HUES48 (cell line): Measurements from ENCODE around the gene LGALS3BP.
"Not testable (repeated sequence)": the region's sequence is repeated elsewhere in the genome, so short reads cannot be mapped to it uniquely, and the experiment has no call there.

Experiments
- H3K27ac ChIP-seq: one replicate; pipeline ENCODE4 v1.7.0; 2013; ENCODE audit warnings: low read depth, low read length, inconsistent platforms
- H3K27me3 ChIP-seq: 2 replicates; pipeline ENCODE4 v1.6.1; 2013; ENCODE audit warnings: mild to moderate bottlenecking, low read length; ENCODE audit not compliant: control insufficient read depth, insufficient read depth
- H3K36me3 ChIP-seq: 2 replicates; pipeline ENCODE4 v1.6.1; 2013; ENCODE audit warnings: low read length; ENCODE audit not compliant: control insufficient read depth, insufficient read depth
- H3K4me1 ChIP-seq: 2 replicates; pipeline ENCODE4 v1.6.1; 2013; ENCODE audit warnings: mild to moderate bottlenecking, low read length; ENCODE audit not compliant: control insufficient read depth, insufficient read depth
- H3K4me3 ChIP-seq: 2 replicates; pipeline ENCODE4 v1.5.1; 2013; ENCODE audit warnings: mild to moderate bottlenecking, low read depth, low read length
- H3K9ac ChIP-seq: 2 replicates; pipeline ENCODE4 v1.6.1; 2013; ENCODE audit warnings: mild to moderate bottlenecking, low read depth, low read length, moderate library complexity
- H3K9me3 ChIP-seq: 2 replicates; pipeline ENCODE4 v1.6.1; 2013; ENCODE audit warnings: low read length; ENCODE audit not compliant: control insufficient read depth, insufficient read depth

Gene LGALS3BP

GRCh38 chr17:79022507-79022991 lies 42.8 kb upstream of the LGALS3BP start:
- Histone ChIP-seq H3K4me3 (no peak overlapping the region), H3K27ac (no peak overlapping the region), H3K9ac (no peak overlapping the region), H3K36me3 (no peaks in the 10 kb centered on the region), H3K9me3 (no peaks in the 10 kb centered on the region), H3K4me1 (peaks cover 15% of the 10 kb centered on the region), H3K27me3 (peaks cover 78% of the 10 kb centered on the region)

GRCh38 chr17:79021929-79022328 lies 42.2 kb upstream of the LGALS3BP start:
- not testable (repeated sequence) for H3K9ac ChIP-seq, H3K36me3 ChIP-seq, H3K27ac ChIP-seq, H3K4me3 ChIP-seq, H3K9me3 ChIP-seq, H3K4me1 ChIP-seq
- H3K27me3 ChIP-seq, result peaks cover 72% of the 10 kb centered on the region

- H3K27ac ChIP-seq, result no peak overlapping the region
- H3K4me1 ChIP-seq, result peaks cover 10% of the 10 kb centered on the region
- H3K36me3 ChIP-seq, result no peaks in the 10 kb centered on the region
- H3K9me3 ChIP-seq, result peaks cover 6% of the 10 kb centered on the region
- H3K9ac ChIP-seq, result no peak overlapping the region
- no peak overlapping the region for H3K4me3 ChIP-seq
- peaks cover 61% of the 10 kb centered on the region for H3K27me3 ChIP-seq
These were observed 41.0 kb upstream of the LGALS3BP start for GRCh38 chr17:79020631-79021301.

GRCh38 chr17:79019632-79020584 lies 40.2 kb upstream of the LGALS3BP start:
- Histone ChIP-seq H3K27ac (no peak overlapping the region), H3K4me1 (peaks cover 10% of the 10 kb centered on the region), H3K4me3 (no peak overlapping the region), H3K9me3 (peaks cover 10% of the 10 kb centered on the region), H3K36me3 (no peaks in the 10 kb centered on the region), H3K27me3 (peaks cover 53% of the 10 kb centered on the region), H3K9ac (no peak overlapping the region)

- Histone ChIP-seq H3K9ac (no peak overlapping the region), H3K9me3 (peaks cover 16% of the 10 kb centered on the region), H3K4me1 (peaks cover 6% of the 10 kb centered on the region), H3K27ac (no peak overlapping the region), H3K4me3 (no peak overlapping the region), H3K36me3 (no peaks in the 10 kb centered on the region), H3K27me3 (peaks cover 46% of the 10 kb centered on the region)
These were observed 39.5 kb upstream of the LGALS3BP start for GRCh38 chr17:79019261-79019631.

GRCh38 chr17:79018370-79018695 lies 38.6 kb upstream of the LGALS3BP start:
- H3K4me3 ChIP-seq, result no peak overlapping the region
- H3K27ac ChIP-seq, result no peak overlapping the region
- H3K4me1 ChIP-seq, result peaks cover 1% of the 10 kb centered on the region
- H3K9me3 ChIP-seq, result peaks cover 24% of the 10 kb centered on the region
- H3K36me3 ChIP-seq, result no peaks in the 10 kb centered on the region
- peaks cover 37% of the 10 kb centered on the region for H3K27me3 ChIP-seq
- H3K9ac ChIP-seq, result no peak overlapping the region

- no peak overlapping the region for H3K4me3 ChIP-seq
- no peaks in the 10 kb centered on the region for H3K36me3 ChIP-seq
- H3K27me3 ChIP-seq, result peaks cover 31% of the 10 kb centered on the region
- no peaks in the 10 kb centered on the region for H3K4me1 ChIP-seq
- H3K9ac ChIP-seq, result no peak overlapping the region
- H3K27ac ChIP-seq, result peak overlapping the region; percentile 9
- H3K9me3 ChIP-seq, result peaks cover 30% of the 10 kb centered on the region
These were observed 38.0 kb upstream of the LGALS3BP start for GRCh38 chr17:79017546-79018369.

GRCh38 chr17:79014158-79014758 lies 34.5 kb upstream of the LGALS3BP start:
- no peak overlapping the region for H3K9ac ChIP-seq
- no peak overlapping the region for H3K27ac ChIP-seq
- no peak overlapping the region for H3K4me3 ChIP-seq
- H3K4me1 ChIP-seq, result no peaks in the 10 kb centered on the region; the same call in 1 of the 2 replicates
- H3K36me3 ChIP-seq, result no peaks in the 10 kb centered on the region
- H3K27me3 ChIP-seq, result peaks cover under 1% of the 10 kb centered on the region; the same call in 1 of the 2 replicates
- peaks cover 31% of the 10 kb centered on the region for H3K9me3 ChIP-seq

- Histone ChIP-seq H3K27ac (no peak overlapping the region), H3K4me3 (no peak overlapping the region), H3K9me3 (peaks cover 31% of the 10 kb centered on the region), H3K27me3 (peaks cover 17% of the 10 kb centered on the region), H3K9ac (no peak overlapping the region), H3K36me3 (no peaks in the 10 kb centered on the region), H3K4me1 (peaks cover 6% of the 10 kb centered on the region)
These were observed 32.9 kb upstream of the LGALS3BP start for GRCh38 chr17:79012563-79013134.

GRCh38 chr17:79011451-79012147 lies 31.9 kb upstream of the LGALS3BP start:
- H3K4me3 ChIP-seq, result no peak overlapping the region
- H3K9me3 ChIP-seq, result peaks cover 31% of the 10 kb centered on the region
- peaks cover 6% of the 10 kb centered on the region for H3K4me1 ChIP-seq
- no peaks in the 10 kb centered on the region for H3K36me3 ChIP-seq
- no peak overlapping the region for H3K9ac ChIP-seq
- H3K27me3 ChIP-seq, result peaks cover 27% of the 10 kb centered on the region
- no peak overlapping the region for H3K27ac ChIP-seq
